ENCODE measurements around the gene VCAN.

The VCAN gene

DNA sequence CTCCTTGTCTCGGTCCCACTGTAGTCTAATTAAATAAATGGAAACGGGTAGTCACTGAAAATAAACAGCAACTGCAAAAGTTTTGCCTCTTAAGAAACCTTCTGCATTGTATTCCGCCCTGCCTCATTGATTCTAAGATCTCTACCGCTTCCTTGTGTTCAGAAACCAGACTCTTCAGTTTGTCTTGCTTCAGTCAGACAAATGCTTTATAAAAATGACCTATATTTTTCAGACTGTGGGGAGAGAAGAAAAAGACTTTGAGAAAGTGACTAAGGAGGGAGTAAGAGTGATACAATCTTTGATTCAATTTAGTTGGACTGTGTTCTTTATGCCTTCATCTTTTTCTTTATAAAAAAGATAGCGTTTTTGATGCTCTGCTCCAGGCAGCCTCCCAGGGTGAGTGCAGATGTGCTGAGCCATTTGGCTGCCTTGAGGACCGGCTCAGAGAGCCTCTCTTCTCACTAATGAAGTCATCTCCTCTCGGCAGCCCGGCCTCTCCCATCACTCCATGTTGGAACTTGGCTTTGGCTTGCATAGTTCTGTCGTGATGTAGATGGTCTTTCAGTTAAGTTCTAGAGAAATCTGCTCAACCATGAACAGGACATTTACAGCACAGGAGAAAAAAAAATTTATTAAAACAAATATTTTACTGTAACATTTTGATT, 4.0 kb upstream of the VCAN start:
- DNase-seq (ENCODE audit: low read depth in 3 of 3), result no peak

DNA sequence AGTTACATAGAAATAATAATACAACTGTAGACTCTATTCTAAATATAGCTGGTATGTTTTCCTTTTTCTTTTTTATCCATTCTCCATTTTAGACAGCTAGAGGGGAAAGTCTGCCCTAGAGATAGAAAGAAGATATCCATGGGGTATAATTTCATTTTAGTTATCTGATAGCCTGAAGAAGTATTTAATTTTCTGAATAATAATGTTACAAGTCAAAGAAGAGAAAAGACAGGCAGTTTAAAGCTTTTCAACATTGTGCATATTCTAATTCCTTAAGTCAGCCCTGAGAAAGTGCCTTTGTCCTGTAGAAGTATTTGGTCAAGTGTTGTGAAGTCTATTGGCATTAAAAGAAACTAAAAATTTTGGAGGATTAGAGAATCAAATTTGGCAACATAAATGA, 2.5 kb upstream of the VCAN start:
- DNase-seq (ENCODE audit: low read depth in 3 of 3), result no peak

DNA sequence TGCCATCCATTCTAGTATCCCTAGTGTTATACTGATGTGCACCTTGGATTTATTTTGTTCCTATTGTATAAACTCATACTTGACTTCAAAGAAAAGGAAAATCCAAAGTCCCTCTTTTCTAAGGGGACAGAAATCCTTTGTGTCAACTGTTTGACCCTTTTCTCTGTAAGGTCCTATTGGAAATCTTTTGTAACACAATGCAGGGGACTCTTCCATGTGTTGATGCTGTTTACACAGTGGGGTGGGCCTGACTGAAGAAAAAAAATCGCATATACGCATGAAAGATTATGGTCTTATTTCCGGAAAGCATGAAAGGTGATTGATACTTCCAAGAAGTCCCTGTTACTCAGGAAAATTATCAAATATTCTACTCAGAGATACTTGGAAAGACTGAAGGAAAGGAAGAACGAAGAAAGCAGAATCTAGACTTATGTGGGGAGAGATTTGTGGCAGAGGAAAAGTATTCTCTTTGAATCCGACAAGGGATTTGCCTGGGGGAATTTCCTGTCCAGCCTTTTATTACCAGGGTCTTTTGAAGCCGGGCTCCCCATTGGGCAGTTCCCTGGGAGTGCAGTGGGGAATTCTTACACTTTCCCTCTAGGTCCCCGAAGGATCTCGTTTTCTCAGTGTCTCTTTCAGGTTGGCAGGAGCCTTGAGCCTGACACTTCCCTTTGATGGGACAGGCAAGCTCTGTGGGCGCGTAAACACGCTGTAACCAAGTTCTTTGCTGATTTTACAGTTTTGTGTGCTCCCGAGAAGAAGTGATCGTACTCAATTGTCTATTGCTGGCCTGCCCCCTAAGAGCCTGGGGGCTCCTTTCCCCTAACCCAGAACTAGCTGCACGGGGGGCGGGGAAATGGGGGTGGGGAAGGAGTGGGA, 779 bp upstream of the VCAN start:
- no peak for DNase-seq (ENCODE audit: low read depth in 3 of 3)

DNA sequence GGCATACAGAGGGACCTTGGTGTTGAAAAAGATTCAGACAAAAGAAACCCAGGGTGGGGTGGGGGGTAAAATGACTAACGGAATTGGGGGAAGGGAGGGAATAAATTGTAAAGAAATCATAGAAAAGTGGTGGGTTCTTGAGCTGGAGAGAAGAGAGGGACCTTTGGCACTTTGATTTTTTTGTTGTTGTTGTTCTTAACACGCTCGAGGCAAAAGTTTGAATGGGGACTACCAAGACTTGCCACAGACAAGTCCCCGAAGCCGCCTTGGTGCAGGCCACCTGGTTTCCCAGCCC, 616 bp downstream of the VCAN start:
- no peak for DNase-seq (ENCODE audit: low read depth in 3 of 3)

DNA sequence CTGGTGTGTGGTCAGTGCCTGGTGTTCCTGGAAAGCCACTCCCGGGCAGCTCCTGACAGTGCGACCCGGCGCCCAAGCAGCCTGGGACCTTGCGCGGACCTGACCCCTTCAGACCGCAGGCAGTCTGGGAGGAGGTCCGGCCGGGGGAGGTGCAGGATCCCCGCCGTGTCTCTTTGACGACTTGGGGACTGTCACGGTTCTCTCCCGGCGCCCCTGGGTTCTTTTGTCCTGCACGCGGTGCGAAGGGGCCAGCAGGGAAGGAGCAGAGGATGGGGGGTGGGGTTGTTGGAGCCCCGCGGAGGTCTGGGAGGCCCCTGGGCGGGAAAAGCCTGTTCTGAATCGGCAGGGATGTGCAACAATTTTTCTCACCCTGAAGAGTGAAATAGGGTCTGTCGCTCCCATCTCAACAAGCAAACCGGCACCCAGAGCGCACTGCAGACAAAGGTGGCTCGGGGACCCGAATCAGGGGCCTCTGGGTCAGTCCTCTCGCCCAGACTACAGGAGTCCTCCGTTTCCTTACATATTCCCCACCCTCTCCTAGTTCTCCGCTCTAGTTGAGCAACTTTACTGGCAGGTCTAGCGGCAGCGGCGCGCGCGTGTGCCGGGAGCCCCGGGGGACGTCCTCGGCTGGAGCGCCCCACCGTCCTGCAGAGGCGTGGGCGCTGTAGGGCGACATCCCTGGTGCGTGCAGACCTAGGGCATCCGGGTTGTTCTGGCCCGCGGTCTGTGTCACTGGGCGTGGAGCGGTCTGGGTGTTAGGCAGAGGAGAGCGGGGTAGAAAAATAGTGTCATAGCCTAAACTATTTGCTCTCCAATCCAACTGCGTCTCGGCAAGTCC, 1.2 kb downstream of the VCAN start:
- DNase-seq (ENCODE audit: low read depth in 3 of 3), result peak in 1 of 3 experiments; percentile 14

DNA sequence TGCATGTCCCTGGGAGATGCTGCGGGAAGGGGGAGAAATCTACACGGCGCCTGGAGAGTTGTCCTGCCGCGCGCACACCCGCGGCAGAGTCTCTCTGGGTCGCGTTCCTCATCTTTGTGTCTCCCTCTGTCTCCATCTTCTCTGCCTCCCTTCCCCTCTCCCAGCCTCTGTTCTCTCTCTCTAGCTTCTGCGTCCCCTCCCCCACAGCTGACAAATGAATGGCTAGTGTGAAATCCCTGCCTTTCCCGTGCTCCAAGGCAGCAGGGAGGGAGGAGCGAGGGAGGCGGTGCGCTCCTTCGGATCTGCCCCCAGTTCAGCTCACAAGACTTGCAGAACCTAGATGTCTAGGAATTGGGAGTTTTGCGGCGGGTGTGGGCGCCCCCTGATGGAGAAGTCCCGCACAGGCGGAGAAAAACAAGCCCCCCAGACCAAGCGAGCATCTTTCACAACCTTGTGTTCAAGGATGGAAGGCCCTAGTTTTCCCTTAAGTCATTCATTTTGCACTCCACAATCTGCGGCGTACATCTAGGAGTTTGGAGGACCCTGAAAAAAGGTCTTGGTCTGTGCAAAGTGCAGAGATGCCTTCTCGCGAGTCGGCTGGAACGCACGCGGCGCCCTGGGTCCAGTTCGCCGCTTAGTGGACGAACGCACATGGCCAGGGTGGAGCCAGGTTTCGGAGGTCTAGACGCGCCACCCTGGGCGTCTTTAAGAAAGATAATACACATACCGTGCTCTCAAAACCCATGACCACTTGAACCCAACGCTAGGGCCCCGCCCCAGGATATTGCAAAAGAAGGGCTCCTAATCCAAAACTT, 2.0 kb downstream of the VCAN start:
- peak in 2 of 3 experiments; percentile 30 to 49 for DNase-seq (ENCODE audit: low read depth in 3 of 3)

DNA sequence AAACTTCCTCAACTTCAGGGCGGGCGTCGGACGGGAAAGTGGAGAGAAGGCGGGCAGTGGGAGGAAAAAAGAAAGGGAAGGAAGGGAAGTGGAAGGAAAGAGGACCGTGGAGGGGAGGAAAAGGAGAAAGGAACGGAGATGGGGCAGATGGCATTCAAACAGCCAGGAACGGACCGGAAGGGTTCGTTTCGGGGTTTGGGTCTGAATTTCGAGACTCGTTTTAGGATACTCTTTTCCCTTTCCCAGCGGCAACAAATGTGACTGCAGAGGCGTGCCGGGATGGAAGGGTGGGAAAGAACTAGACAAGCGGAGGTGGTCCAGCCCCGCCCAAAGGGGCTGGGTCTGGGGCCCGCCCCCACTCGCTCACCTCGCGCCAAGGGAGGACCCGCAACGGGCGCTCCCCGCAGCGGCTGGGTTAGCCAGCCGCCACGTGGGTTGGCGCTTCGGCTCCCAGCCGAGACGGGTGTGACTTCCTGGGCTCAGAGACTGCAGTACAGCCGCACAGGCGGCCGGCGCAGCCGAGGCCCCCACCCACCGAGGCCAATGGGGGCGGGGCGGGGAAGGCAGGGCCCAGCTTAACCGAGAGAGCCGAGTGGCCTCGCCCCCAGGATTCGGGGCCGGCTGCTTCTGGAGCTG, 2.7 kb downstream of the VCAN start:
- peak in 1 of 3 experiments; percentile 31 for DNase-seq (ENCODE audit: low read depth in 3 of 3)

DNA sequence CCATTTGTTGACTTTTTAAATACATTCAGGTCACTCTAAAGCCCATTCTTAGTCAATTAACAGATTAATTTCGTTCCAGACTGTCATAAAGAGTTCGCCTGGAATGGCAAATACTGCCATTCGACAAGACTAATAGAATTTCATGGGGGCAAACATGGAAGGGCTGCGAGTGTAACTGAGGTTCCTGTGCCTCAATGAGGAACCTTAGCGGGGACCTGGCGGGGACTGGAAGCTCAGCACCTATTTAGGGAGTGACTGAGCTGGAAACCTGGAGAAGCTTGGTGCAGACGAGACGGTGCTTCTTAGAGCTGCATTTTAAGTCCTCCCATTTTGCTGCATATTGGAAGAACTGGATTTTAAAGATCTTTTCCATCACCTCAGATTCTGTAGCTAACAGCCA, 3.4 kb downstream of the VCAN start:
- no peak for DNase-seq (ENCODE audit: low read depth in 3 of 3)

DNA sequence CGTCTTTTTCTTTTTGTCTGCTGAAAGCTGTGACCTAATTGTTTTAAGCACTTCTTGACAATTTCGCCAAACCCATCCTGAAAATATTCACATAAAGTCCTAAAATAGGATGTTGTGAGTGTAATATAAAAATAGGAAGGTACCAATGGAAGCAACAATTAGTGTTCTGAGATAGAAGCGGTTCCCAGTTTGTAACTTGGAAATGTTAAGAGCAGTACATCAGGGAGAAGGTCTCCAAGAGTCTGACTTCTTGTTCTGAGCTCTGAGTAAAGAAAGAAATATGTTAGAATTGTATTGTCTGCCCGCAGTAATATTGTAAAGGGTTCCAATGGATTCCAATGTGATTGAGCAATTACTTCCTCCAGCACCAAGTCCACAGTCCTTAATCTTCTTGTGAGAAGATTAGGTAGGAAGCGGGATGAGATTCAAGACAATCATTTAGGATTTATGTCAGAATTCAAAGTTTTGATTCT, 3.9 kb downstream of the VCAN start:
- no peak for DNase-seq (ENCODE audit: low read depth in 3 of 3)

DNA sequence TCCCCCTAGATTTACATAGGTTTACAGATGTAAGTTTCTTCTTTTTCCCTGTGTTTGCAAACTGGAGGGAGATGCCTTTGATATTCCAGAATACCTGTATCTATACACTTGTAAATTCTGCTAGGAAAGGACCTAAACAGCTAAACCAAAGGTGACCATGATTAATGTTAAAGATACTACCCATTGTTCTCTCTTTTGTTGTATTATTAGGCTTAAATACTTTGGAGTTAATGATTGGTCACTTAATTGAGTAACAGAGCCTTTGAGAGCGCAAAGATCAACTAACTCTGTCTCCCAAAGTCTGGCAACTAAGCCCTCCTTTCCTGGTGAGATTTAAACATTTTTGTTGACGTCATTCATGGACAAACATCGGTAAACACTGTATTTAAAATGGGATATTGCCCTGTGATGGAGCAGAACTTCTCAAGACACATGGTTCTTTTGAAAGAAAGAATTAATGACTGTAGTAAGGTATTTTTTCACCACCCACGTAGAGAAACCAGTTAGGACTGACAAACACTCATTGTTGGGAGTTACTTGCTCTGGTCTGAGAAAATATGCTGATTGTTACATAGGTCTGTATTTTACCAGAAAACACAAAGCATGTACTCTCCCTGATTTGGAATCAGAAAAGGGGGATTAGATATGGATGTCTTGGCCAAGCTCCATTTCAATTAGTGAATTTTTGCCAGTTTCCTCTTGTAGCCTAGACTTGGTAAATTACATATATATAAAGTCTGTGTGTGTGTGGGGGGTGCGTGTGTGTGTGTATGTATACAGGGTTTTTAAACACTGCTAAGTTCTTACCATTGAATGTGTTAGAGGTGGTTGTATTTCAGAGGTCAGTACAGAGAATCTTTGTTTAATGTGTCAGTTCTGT, 4.6 kb downstream of the VCAN start:
- DNase-seq (ENCODE audit: low read depth in 3 of 3), result no peak

DNA sequence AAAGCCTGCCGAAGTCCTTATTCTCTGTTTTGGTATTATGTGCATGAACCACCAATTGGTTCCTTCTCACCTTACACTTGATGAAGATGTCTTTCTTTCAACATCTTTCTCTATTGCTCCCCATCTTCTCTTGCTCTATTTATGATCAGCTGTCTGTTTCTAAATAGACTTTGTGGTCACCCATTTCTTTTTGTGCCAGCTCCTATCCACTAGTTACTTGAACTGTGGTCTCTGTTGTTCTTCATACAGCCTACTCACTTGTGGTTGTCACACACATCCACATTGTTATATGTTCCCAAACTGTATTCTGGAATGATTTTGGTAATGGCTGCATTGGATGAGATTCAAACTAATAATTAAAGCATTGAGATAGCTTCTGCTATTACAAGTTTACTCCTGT, 11.4 kb downstream of the VCAN start:
- no peak for DNase-seq (ENCODE audit: low read depth in 3 of 3)

DNA sequence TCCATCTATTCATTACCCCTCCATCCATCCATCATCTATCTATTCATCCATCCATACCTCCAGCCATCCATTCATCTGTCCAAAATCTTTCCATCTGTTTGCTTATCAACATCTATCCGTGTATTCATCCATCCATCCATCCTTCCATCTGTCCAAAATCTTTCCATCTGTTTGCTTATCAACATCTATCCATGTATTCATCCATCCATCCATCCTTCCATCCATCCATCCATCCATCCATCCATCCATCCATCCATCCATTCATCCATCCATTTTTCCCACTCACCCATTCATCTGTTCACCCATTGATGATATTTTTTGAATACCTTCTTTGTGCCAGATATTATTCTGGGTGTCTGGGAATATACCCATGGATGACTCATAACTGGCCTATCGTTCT, 12.8 kb downstream of the VCAN start:
- no peak for DNase-seq (ENCODE audit: low read depth in 3 of 3)

DNA sequence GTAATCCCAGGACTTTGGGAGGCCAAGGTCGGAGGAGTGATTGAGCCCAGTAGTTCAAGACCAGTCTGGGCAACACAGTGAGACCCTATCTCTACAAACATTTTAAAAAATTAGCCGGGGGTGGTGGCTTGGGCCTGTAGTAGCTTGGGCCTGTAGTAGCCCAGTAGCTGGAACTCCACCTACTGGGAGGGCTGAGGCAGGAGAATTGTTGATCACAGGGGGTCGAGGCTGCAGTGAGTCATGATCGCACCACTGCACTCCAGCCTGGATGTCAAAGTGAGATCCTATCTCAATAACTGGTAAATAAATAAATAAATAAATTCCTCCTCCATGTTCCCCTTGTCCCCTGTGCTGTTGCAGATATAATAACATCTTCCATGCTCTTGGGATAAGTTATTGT, 14.3 kb downstream of the VCAN start:
- DNase-seq (ENCODE audit: low read depth in 3 of 3), result no peak

DNA sequence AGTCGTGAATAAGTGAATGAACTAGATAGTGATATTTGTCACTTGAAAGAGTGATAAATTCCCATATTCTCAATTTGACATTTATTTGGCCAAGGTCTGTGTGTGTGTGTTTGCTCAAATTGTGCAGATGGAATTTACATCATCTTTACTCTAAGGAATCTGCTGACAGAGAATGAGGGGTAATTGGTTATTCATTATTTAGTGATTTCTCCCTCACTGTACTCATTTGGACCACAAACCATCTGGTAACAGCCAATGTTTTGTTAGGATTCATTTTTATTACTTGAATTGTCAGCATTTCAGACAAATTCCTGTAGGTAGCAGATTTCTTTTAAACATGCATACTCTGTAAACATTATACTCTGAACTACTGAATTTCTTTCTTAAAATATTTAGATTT, 15.6 kb downstream of the VCAN start:
- DNase-seq (ENCODE audit: low read depth in 3 of 3), result no peak

DNA sequence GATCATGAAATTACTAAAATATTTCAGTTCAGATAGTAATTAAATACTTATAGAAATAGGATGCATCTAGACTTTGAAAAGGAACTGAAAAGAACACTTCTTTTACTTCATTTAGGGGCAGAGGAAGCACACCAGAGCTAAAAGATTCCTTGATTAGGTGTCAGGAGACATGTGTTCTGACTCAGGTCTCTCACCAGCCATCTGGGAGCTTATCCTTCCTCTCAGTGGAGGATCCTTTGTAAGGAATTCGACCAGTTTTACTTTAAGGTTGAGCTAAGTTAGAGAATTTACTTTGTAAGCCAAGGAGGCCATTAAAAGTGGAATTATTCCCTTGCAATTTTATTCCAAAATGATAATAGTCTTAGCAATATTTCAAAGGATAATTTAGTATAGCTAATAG, 16.7 kb downstream of the VCAN start:
- no peak for DNase-seq (ENCODE audit: low read depth in 3 of 3)

DNA sequence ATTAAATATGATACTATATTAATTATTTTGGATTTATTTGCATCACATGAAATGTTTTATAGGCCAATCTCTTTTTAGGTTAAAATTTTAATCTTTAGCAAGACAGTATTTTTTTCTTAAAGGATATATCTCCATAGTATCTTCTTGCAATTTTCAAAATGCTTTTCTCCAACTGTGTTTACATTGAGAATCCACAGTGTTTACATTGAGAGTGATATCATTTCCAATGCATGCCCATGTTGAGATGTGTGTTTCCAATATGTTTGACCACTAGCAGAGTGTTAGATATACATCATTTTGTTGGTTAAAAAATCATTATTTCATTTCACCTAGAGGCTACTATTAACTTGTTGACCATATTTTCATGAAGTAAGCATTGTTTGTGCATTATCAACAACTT, 17.3 kb downstream of the VCAN start:
- DNase-seq (ENCODE audit: low read depth in 3 of 3), result no peak

DNA sequence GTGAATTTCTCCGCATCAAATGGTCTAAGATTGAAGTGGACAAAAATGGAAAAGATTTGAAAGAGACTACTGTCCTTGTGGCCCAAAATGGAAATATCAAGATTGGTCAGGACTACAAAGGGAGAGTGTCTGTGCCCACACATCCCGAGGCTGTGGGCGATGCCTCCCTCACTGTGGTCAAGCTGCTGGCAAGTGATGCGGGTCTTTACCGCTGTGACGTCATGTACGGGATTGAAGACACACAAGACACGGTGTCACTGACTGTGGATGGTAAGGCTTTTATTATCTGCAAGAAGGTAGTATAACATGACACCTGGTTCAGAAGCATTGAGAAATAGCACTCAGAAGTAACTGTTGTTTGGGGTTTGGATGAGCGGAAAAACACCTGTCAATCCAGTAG, 18.7 kb downstream of the VCAN start:
- no peak for DNase-seq (ENCODE audit: low read depth in 3 of 3)

DNA sequence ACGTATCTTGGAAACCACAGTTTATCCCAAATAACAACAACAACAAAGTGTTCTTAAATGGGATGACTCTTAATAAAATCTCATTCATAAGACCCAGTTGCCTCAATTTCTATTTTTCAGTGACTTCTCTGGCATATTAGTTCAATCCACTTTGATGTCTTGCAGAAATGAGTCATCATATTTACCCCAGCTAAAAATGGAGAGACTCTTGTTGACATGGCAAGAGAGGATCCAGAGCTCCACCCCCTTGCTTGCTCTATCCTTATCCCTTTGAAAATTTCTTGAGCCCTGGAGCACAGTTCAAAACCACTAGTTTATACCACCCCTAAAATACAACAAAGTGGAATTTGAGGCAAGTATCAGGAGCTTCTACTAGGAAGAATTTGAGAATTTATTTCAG, 20.8 kb downstream of the VCAN start:
- no peak for DNase-seq (ENCODE audit: low read depth in 3 of 3)

DNA sequence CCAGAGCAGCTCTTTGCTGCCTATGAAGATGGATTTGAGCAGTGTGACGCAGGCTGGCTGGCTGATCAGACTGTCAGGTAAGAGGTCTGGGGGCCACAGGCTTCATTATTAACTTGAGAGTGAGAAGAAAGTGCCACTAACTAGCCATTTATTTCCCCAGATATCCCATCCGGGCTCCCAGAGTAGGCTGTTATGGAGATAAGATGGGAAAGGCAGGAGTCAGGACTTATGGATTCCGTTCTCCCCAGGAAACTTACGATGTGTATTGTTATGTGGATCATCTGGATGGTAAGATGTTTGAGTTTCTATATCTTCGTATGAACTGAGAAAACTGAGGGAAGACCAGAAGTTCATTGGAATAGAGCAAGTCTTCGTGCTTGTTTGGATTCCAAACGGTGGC, 22.1 kb downstream of the VCAN start:
- no peak for DNase-seq (ENCODE audit: low read depth in 3 of 3)

DNA sequence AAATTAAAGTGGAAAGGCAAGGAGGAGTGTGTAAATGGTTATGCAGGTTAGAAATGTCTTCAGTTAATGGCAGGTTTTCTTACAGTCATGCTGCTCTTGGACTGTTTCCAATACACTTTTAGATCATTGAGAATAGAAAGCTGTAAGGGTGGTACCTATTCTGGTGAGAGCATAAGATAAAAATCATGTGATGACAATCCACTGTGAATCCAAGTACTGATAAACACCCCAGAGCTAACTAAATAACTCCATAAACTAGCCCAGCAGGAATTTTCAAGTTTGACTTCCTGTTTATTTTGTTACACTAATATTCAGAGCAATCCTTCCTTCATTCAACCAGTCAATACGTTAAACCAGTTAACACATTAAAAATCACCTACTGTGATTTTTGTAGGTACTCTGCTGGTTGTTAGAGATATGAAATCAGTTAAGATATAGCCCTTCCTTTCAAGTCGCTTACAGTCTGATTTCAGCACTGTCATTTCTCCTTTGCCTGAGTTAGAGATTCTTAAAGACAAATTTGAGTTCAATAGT, 22.6 kb downstream of the VCAN start:
- no peak for DNase-seq (ENCODE audit: low read depth in 3 of 3)
